TTC549 (cell line): ENCODE results near the gene GGT5.

Experiments
- FAIRE-seq: peaks from 2 replicates; lab custom pipeline; 2012; peaks lifted over from hg19 to GRCh38; lab: Jason Lieb, UNC

Gene GGT5

GRCh38 chr22:24181996-24182899, 62.6 kb downstream of the GGT5 start:
- FAIRE-seq = no peak

- FAIRE-seq = no peak
Measured at GRCh38 chr22:24181088-24181995, 63.5 kb downstream of the GGT5 start, which contains the start of gene SUSD2. TSS of gene SUSD2 (plus strand) at chr22:24181487. CDS start at chr22:24181520, 33 bp downstream.

DNA sequence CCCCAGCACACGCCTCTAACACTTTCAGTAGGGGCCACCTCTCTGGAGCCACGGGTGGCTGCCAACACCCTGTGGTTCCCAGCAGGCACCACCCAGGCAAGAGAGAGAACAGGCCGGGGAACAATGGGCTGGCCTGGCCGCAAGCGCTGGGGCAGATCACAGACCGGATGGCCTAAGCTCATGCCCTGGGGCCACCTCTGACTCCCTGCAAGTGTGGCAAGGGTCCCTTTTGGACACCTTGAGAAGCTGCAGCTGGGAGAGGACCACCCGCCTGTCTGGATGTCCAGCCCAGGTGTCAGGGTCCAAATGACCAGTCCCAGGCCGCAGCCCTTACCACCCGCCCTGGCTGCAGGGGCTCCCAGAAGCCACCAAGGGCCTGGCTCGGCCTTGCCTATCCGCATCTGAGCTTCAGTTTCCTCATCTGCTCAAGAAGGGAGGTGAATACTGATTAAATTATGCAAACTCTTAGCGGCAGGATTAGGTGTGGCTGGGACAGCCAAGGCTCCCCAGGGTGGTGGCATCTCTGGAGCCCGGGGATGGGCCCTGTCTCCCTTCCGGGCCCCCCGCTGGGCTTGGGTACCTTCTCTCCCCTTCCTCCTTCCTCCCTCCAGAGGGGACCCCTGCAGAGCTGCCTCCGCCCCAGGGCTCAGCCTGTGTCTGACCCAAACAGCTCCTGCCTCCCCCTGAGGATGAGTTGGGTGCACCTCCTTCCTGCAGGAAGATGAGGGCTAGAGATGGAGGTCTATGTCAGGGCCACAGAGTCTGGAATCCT, 64.4 kb downstream of the GGT5 start:
- no peak for FAIRE-seq

GRCh38 chr22:24179478-24180210, 65.2 kb downstream of the GGT5 start:
- FAIRE-seq = no peak

GRCh38 chr22:24178502-24179440, 66.1 kb downstream of the GGT5 start:
- no peak for FAIRE-seq

DNA sequence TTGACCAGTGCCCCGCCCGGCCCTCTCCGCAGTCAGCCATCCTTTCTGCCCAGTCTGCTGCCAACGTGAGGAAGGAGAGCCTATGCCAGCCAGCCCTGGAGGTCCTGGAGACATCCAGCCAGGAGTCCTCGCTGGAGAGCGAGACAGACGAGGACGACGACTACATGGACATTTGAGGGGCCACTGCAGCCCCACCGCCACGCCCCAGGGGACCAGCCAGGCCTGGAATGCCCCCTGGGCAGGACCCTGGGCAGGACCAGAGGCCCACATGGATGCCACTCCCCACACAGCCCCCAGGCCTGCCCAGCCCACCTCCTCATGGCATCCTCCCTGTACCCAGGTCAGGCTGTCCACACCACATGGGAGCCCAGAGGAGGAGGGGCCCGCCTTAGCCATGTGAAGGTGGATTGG, 66.9 kb downstream of the GGT5 start:
- no peak for FAIRE-seq

DNA sequence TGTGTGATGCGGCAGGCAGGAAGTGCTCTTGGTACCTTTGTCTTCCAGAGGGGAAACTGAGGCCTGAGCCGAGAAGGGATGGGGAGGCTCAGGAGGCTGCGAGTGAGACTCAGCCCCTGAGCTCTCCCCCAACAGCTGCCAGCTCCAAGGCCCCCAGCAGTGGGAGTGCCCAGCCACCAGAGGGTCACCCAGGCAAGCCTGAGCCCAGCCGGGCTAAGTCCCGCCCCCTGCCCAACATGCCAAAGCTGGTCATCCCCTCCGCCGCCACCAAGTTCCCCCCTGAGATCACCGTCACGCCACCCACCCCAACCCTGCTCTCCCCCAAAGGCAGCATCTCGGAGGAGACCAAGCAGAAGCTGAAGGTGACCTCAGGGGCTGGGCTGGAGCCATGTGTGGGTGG, 67.4 kb downstream of the GGT5 start:
- FAIRE-seq = no peak

DNA sequence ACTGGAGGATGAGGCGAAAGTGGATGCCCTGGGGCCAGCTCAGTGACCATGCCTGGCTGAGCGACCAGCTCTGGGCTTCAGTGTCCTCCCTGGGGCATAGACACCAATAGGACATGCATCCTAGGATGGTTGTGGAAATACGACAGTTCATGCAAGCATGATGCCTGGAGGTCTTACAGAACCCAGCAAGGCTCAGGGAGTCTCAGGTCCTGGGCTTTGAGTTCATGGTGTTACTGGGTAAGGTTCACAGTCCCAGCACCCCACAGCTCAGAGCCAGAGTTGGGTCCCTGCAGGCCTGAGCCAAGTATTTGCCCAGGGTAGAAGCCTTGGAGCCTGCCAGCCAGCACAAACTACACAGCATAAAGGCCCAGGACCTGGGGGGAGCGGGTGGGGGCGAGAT, 67.8 kb downstream of the GGT5 start:
- FAIRE-seq = no peak

DNA sequence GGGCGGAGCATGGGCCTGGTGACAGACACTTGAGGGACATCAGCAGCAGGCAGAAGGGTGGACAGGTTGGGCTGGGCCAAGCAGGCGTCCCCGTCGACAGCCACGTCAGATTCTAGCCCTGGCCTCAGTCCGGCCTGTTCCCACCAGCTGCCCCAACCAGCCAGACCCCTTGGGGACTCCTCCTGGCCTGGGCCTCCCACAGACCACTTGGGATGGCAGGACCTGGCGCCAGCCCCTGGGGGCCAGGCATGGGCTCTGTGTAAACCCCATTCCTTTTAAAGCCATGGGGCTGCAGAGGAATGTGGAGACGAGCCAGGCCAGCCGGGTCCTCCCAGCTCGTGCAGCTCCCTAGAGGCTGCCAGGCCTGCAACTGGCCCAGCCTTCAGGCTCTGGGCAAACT, 68.3 kb downstream of the GGT5 start:
- FAIRE-seq = no peak

- no peak for FAIRE-seq
Measured at GRCh38 chr22:24176040-24176439, 68.8 kb downstream of the GGT5 start.

- FAIRE-seq = no peak
Measured at GRCh38 chr22:24175160-24175808, 69.6 kb downstream of the GGT5 start.

- no peak for FAIRE-seq
Measured at GRCh38 chr22:24171822-24172221, 73.1 kb downstream of the GGT5 start.

DNA sequence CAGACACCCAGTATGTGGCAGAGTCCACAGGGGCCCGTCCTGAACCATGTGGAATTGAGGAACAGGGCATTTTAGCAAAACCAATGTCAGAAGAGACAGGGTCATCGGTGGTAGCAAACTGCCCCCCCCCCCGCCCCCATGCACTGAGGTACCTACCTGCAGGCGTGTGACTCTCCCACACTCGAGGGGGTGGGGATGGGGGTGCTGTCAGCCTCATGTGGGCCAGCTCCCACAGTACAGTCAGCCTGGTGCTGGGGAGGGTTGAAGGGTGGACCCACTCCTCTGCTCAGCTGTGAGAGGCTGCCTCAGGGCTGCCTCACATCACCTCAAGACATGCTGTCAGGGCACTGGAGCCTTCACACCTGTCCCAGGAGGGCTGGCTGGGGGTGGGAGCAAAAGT, 74.2 kb downstream of the GGT5 start:
- no peak for FAIRE-seq

GRCh38 chr22:24170188-24170587, 74.7 kb downstream of the GGT5 start:
- FAIRE-seq = no peak
